A549 (cell line): ENCODE measurements around the gene AP3B2.

Experiments used
- CEBPB ChIP-seq, 2 experiments: fragments of >200 bp in 1 of 2; sonication (Bioruptor Twin) in 1 of 2; formaldehyde crosslinking in 1 of 2; IDR thresholded peaks; 2 replicates each; pipeline ENCODE4 v1.6.1; 2012 to 2016
- CHD2 ChIP-seq: fragments of 150-350 bp; IDR thresholded peaks from 2 replicates; pipeline ENCODE4 v1.6.1; 2014; ENCODE audit warnings: low read length; ENCODE audit not compliant: partially characterized antibody
- CHD4 ChIP-seq: fragments of 200-600 bp; sonication (generic); IDR thresholded peaks from 2 replicates; pipeline ENCODE4 v1.6.1; 2016; ENCODE audit warnings: antibody characterized with exemption, mild to moderate bottlenecking, borderline replicate concordance
- CTCF ChIP-seq: fragments of >200 bp; sonication (Bioruptor Twin); formaldehyde crosslinking; IDR thresholded peaks from 3 replicates; pipeline ENCODE4 v1.5.1; 2016
- EP300 ChIP-seq, 2 experiments: fragments of >200 bp; sonication (Bioruptor Twin); formaldehyde crosslinking; IDR thresholded peaks; 2 replicates in 1 of 2; 3 replicates in 1 of 2; pipeline ENCODE4 v1.6.1; 2016 to 2017
- HOXA7 ChIP-seq: fragments of 250-450 bp; sonication (Bioruptor Pico); IDR thresholded peaks from 2 replicates; pipeline ENCODE4 v1.5.0; 2020; ENCODE audit warnings: mild to moderate bottlenecking, moderate library complexity
- JUN ChIP-seq, 2 experiments: fragments of >200 bp; sonication (Bioruptor Twin); formaldehyde crosslinking; IDR thresholded peaks; 2 replicates in 1 of 2; 3 replicates in 1 of 2; pipeline ENCODE4 v1.6.1; 2016 to 2017
- PBX3 ChIP-seq: IDR thresholded peaks from 2 replicates; pipeline ENCODE4 v1.6.1; 2012
- POLR2A ChIP-seq: IDR thresholded peaks from 2 replicates; pipeline ENCODE4 v1.6.1; 2012; ENCODE audit warnings: mild to moderate bottlenecking, low read length
- RAD21 ChIP-seq, 2 experiments: fragments of >200 bp in 1 of 2; sonication (Bioruptor Twin) in 1 of 2; formaldehyde crosslinking in 1 of 2; IDR thresholded peaks in 1 of 2; conservative IDR thresholded peaks in 1 of 2; 2 replicates in 1 of 2; 3 replicates in 1 of 2; pipeline ENCODE4 v1.6.1; 2012 to 2018; ENCODE audit warnings: inconsistent platforms in 1 of 2
- RCOR1 ChIP-seq: fragments of 150-350 bp; IDR thresholded peaks from 2 replicates; pipeline ENCODE4 v1.6.1; 2014; ENCODE audit warnings: antibody characterized with exemption, low read length, low read depth
- REST ChIP-seq: fragments of 200-600 bp; sonication (generic); IDR thresholded peaks from 2 replicates; pipeline ENCODE4 v1.6.1; 2016; ENCODE audit warnings: antibody characterized with exemption, mild to moderate bottlenecking, moderate library complexity
- SMC3 ChIP-seq: fragments of >200 bp; sonication (Bioruptor Twin); formaldehyde crosslinking; IDR thresholded peaks from 3 replicates; pipeline ENCODE4 v1.6.1; 2018; ENCODE audit warnings: inconsistent platforms
- ZSCAN20 ChIP-seq: fragments of 250-450 bp; sonication (Bioruptor Pico); IDR thresholded peaks from 2 replicates; pipeline ENCODE4 v1.8.0; 2022; ENCODE audit warnings: mild to moderate bottlenecking, moderate library complexity

GRCh38 chr15:82698711-82699345 lies 10.8 kb downstream of the AP3B2 start:
- TF ChIP-seq REST (no peak), CTCF (no peak), ZSCAN20 (CRISPR knock-in tag) (no peak), RAD21 (conservative IDR thresholded peaks at IDR 0.05 in 1 of 2, IDR thresholded peaks at IDR 0.05 in 1 of 2) (no peak), POLR2A (no peak), CHD2 (no peak), RCOR1 (no peak), HOXA7 (no peak), SMC3 (no peak), CHD4 (no peak), JUN (IDR thresholded peaks at IDR 0.05) (no peak), PBX3 (no peak), CEBPB (IDR thresholded peaks at IDR 0.05) (no peak), EP300 (IDR thresholded peaks at IDR 0.05) (no peak)
